ENCODE results near the gene TBC1D24. TPM values are rescaled to one million over a fixed set of nuclear protein-coding genes. Genes with fewer than 3 reads are reported as not detected.
A peak's percentile ranks its signal among the peaks of the same experiment; 100 is the strongest.

Gene TBC1D24
- polyA plus RNA-seq, 1 of the 3 experiments (the other 2 are of a cell fraction) = 6.7 TPM

GRCh38 chr16:2527784-2528100 lies 52.8 kb downstream of the TBC1D24 start:
- TF ChIP-seq NRF1 (IDR thresholded peaks at IDR 0.05; ENCODE audit: low read depth, low read length) = no peak
- no peak for TF ChIP-seq PBX3 (IDR thresholded peaks at IDR 0.05)
- TF ChIP-seq CHD2 (IDR thresholded peaks at IDR 0.05; ENCODE audit: low read length, partially characterized antibody) = no peak
- no peak for TF ChIP-seq FOXM1 (IDR thresholded peaks at IDR 0.05; ENCODE audit: low read depth)
- TF ChIP-seq, protein P1, sequence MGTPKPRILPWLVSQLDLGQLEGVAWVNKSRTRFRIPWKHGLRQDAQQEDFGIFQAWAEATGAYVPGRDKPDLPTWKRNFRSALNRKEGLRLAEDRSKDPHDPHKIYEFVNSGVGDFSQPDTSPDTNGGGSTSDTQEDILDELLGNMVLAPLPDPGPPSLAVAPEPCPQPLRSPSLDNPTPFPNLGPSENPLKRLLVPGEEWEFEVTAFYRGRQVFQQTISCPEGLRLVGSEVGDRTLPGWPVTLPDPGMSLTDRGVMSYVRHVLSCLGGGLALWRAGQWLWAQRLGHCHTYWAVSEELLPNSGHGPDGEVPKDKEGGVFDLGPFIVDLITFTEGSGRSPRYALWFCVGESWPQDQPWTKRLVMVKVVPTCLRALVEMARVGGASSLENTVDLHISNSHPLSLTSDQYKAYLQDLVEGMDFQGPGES (IDR thresholded peaks at IDR 0.05; ENCODE audit: low read depth, low read length) = no peak
- no peak for TF ChIP-seq FOXJ3 (CRISPR knock-in tag; IDR thresholded peaks at IDR 0.05)
- TF ChIP-seq POLR2AphosphoS5 (IDR thresholded peaks at IDR 0.05; ENCODE audit: low read depth, low read length) = no peak
- TF ChIP-seq FOSL2 (IDR thresholded peaks at IDR 0.05; ENCODE audit: borderline replicate concordance, low read depth) = no peak
- TF ChIP-seq RFX5 (IDR thresholded peaks at IDR 0.05; ENCODE audit: low read length) = no peak
- TF ChIP-seq GABPA (IDR thresholded peaks at IDR 0.05; ENCODE audit: low read depth) = no peak
- no peak for TF ChIP-seq TAF1 (IDR thresholded peaks at IDR 0.05; ENCODE audit: borderline replicate concordance, low read depth, low read length)
- WGBS (ENCODE audit: low lambda C conversion rate) = 95% methylated on average over 21 of the region's 24 CpGs
- Histone ChIP-seq H3K4me2 (no peak overlapping the region), H4K20me1 (ENCODE audit: insufficient read depth) (no peaks in the 10 kb centered on the region), H3F3A (replicated peaks; ENCODE audit: insufficient read depth) (peaks cover 3% of the 10 kb centered on the region), H3K9ac (no peak overlapping the region), H3K4me3 (ENCODE audit: low read depth in 2 of 2, low read length in 1 of 2) (no peak overlapping the region), H3K27ac (ENCODE audit: low read depth in 2 of 2, low read length in 1 of 2) (no peak overlapping the region), H3K27me3 (ENCODE audit: insufficient read depth) (no peaks in the 10 kb centered on the region), H3K4me1 (ENCODE audit: control insufficient read depth in 1 of 2, insufficient read depth in 2 of 2, low read depth in 1 of 2, low read length in 1 of 2) (peaks cover 0 to 8% of the 10 kb centered on the region in 2 experiments; a peak in 2 of 4 replicates), H3K36me3 (replicated peaks in 1 of 2; ENCODE audit: control insufficient read depth in 1 of 2, insufficient read depth in 2 of 2, low read length in 1 of 2) (peaks cover 17 to 39% of the 10 kb centered on the region in 2 experiments), H2AFZ (ENCODE audit: low read depth) (no peak overlapping the region), H3K9me3 (no peaks in the 10 kb centered on the region), H3K79me2 (ENCODE audit: insufficient read depth) (peaks cover 16% of the 10 kb centered on the region; the same call in 1 of the 2 replicates), H3K9me2 (no peaks in the 10 kb centered on the region)
- ChIA-PET CTCF (no interaction called here), POLR2A (no interaction called here)
- DNase-seq = no peak

DNA sequence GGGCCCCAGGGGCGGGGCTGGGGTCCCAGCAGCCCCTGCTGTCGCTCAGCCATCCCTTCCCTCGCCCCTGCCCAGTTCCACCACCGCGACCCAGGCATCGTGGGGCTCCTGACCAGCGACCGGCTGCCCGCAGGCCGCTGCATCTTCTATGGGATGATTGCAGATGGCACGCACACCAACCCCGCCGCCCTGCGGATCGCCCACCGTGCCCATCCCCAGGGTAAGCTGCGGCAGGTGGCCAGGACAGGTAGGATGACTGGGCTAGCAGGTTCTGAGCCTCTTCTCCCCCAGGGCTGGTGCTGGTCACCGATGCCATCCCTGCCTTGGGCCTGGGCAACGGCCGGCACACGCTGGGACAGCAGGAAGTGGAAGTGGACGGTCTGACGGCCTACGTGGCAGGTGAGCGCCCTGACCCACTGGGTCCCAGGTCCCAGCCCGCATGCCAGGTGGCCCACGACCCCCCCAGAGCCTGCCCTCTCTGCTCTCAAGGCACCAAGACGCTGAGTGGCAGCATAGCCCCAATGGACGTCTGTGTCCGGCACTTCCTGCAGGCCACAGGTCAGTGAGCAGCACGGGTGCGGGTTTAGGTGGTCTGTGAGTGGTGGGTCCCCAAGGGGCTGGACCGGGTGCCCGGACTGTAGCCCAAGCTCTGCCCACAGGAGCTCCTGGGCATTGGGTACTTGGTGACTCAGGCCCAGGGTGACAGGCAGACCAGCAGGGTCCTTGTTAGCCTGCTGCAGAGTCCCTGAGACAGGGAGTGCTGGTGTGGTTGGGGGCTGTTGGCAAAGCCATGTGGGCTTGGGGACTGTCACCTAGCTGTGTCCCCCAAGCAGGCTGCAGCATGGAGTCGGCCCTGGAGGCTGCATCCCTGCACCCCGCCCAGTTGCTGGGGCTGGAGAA lies 53.5 kb downstream of the TBC1D24 start:
- 98% methylated on average over 10 of the region's 36 CpGs for WGBS (ENCODE audit: low lambda C conversion rate)
- Histone ChIP-seq H3K27me3 (ENCODE audit: insufficient read depth) (no peaks in the 10 kb centered on the region), H3K27ac (ENCODE audit: low read depth in 2 of 2, low read length in 1 of 2) (no peak overlapping the region), H3K4me2 (no peak overlapping the region), H3K4me1 (ENCODE audit: control insufficient read depth in 1 of 2, insufficient read depth in 2 of 2, low read depth in 1 of 2, low read length in 1 of 2) (peaks cover 0 to 8% of the 10 kb centered on the region in 2 experiments; a peak in 2 of 4 replicates), H2AFZ (ENCODE audit: low read depth) (no peak overlapping the region), H3F3A (replicated peaks; ENCODE audit: insufficient read depth) (peaks cover 3% of the 10 kb centered on the region), H3K9me3 (no peaks in the 10 kb centered on the region), H3K9me2 (no peaks in the 10 kb centered on the region), H4K20me1 (ENCODE audit: insufficient read depth) (no peaks in the 10 kb centered on the region), H3K36me3 (replicated peaks in 1 of 2; ENCODE audit: control insufficient read depth in 1 of 2, insufficient read depth in 2 of 2, low read length in 1 of 2) (peaks cover 13 to 36% of the 10 kb centered on the region in 2 experiments), H3K9ac (no peak overlapping the region), H3K4me3 (ENCODE audit: low read depth in 2 of 2, low read length in 1 of 2) (no peak overlapping the region), H3K79me2 (ENCODE audit: insufficient read depth) (peaks cover 9% of the 10 kb centered on the region; the same call in 1 of the 2 replicates)
- POLR2A ChIA-PET = interaction anchor here (1.5 kb wide), 1 partner anchor 8 kb away, joined by 3 read pairs; the partner anchor contains the start of gene AMDHD2
- CTCF ChIA-PET = no interaction called here
- peak; percentile 14 for DNase-seq
- TF ChIP-seq RCOR1 (IDR thresholded peaks at IDR 0.05; ENCODE audit: low read length) = no peak
- TF ChIP-seq, protein P1 (IDR thresholded peaks at IDR 0.05; ENCODE audit: low read depth, low read length) = no peak
- TF ChIP-seq TCF12 (IDR thresholded peaks at IDR 0.05) = no peak
- TF ChIP-seq CHD2 (IDR thresholded peaks at IDR 0.05; ENCODE audit: low read length, partially characterized antibody) = no peak
- TF ChIP-seq, protein P2, sequence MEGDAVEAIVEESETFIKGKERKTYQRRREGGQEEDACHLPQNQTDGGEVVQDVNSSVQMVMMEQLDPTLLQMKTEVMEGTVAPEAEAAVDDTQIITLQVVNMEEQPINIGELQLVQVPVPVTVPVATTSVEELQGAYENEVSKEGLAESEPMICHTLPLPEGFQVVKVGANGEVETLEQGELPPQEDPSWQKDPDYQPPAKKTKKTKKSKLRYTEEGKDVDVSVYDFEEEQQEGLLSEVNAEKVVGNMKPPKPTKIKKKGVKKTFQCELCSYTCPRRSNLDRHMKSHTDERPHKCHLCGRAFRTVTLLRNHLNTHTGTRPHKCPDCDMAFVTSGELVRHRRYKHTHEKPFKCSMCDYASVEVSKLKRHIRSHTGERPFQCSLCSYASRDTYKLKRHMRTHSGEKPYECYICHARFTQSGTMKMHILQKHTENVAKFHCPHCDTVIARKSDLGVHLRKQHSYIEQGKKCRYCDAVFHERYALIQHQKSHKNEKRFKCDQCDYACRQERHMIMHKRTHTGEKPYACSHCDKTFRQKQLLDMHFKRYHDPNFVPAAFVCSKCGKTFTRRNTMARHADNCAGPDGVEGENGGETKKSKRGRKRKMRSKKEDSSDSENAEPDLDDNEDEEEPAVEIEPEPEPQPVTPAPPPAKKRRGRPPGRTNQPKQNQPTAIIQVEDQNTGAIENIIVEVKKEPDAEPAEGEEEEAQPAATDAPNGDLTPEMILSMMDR (IDR thresholded peaks at IDR 0.05) = no peak
- no peak for TF ChIP-seq USF1 (IDR thresholded peaks at IDR 0.05; ENCODE audit: borderline replicate concordance, low read depth)
- TF ChIP-seq, protein P3, sequence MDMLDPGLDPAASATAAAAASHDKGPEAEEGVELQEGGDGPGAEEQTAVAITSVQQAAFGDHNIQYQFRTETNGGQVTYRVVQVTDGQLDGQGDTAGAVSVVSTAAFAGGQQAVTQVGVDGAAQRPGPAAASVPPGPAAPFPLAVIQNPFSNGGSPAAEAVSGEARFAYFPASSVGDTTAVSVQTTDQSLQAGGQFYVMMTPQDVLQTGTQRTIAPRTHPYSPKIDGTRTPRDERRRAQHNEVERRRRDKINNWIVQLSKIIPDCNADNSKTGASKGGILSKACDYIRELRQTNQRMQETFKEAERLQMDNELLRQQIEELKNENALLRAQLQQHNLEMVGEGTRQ (IDR thresholded peaks at IDR 0.05; ENCODE audit: borderline replicate concordance, low read depth, low read length) = no peak
- no peak for TF ChIP-seq GATA2 (CRISPR knock-in tag; IDR thresholded peaks at IDR 0.05)
- no peak for TF ChIP-seq JUND (IDR thresholded peaks at IDR 0.05)
